SU-DHL-6 (cell line): ENCODE data around the gene RBM26.

Experiments
- CTCF ChIP-seq: fragments of 200-600 bp; sonication (generic); IDR thresholded peaks from one replicate; pipeline ENCODE4 v1.5.1; 2017; ENCODE audit warnings: antibody characterized with exemption, mild to moderate bottlenecking, low read length, moderate library complexity; ENCODE audit not compliant: insufficient read depth, poor library complexity, severe bottlenecking
- EZH2phosphoT487 ChIP-seq: fragments of 200-600 bp; sonication (generic), shearing (Covaris generic); conservative IDR thresholded peaks from 2 replicates; pipeline ENCODE4 v1.6.1; 2018; ENCODE audit warnings: mild to moderate bottlenecking, antibody characterized with exemption, low read length, moderate library complexity, mixed read lengths

DNA sequence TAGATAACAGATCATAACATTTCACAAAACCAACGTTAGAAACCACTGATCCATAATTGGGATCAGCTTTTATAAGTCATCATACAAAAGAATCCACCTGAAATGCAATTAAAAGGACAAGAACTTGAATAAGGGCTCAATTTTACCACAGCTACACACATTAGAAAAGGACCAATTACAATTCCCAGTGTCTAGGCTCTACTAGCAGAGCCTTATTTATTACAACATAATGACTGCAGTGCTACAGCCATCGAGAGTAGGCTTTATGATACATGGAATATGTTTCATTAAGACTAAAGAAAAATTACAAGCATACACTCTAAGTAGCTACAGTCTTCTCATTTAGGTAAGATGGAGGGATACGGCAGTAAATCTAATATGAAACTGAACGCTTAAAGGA, 2.9 kb downstream of the RBM26 start:
- TF ChIP-seq CTCF (no peak), EZH2phosphoT487 (no peak)
